Activated CD4-positive, alpha-beta T cell treated with anti-CD3 and anti-CD28 coated beads, Interleukin-2, amount 50 U/mL, for 48 hours (primary cell): ENCODE measurements around the gene MPL.
"Not testable (repeated sequence)": the region's sequence is repeated elsewhere in the genome, so short reads cannot be mapped to it uniquely, and the experiment has no call there.

Experiments
- DNase-seq, 2 experiments: peaks; one replicate each; pipeline ENCODE4 v3.0.0-alpha.2; 2020

The MPL gene

DNA sequence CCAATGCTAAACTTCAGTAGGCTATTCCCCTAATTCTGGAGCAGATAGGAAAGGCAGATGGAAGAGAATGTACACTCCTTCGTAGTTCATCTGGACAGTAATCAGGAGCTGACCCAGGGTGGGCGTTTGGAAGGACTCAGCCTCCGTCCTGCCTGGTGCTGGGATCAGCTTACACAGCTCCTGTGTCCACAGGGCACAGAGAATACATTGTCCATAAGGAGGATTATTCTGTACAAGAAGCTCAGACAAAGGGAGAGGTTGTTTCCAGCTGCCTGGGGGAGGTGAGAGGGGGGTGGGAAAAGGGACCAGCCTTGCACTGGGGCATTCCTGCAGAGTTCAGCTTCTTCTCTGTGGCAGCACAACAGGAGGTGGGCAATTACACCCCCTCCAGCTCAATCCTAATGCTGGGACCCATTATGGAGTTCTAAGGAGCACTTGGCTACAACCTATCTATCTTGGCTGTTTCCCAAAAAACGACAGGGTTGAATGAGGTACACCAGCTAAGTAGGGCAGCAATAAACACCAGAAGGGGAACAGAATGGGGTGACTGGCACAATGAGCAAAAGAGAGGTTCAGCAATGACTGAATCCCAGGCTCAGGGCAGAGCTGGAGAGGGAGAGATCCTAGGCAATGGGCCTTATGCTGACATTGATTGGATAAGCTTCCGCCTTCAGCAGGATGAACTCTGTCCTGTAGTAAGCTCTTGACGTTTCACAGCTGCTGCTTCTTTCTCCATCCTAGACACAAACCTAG lies 44.6 kb downstream of the MPL start:
- DNase-seq = no peak

DNA sequence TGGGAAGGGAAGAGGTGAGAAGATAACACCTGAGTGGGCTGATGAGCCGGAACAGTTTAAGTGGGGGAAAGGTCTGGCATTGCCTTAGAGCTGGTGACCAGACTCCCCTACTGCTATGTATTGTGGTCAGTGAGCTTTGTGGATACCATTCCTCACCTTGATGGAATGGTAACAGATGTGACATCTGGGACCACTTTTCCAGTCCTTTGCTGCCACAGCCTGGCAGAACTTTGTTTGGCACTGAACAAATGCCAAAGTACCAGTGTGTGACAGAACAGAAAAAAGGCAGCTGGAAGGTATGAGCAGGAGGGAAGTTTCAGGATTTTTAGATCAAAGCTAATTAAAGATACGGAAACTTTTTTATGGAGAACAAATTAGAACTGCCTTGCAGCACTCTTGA lies 45.8 kb downstream of the MPL start:
- DNase-seq = no peak

DNA sequence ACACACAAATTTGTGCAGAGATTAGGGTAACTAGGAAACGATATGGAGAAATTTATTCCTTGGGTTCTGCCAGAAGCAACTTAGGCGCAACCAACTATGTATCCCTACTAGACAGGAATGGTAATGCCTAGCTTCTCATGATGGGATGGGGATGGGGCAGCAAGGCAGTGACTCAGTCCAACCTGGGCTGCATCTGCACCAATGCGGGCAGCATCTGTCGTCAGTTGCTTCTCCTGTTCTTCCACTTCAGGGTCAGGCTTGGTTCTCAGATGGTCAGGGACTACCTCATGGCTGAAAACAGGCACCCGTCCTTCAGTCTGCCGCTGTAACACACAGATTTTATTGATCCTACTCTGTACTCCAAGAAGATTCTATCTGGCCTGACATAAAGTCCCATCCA lies 49.1 kb downstream of the MPL start:
- no peak for DNase-seq

DNA sequence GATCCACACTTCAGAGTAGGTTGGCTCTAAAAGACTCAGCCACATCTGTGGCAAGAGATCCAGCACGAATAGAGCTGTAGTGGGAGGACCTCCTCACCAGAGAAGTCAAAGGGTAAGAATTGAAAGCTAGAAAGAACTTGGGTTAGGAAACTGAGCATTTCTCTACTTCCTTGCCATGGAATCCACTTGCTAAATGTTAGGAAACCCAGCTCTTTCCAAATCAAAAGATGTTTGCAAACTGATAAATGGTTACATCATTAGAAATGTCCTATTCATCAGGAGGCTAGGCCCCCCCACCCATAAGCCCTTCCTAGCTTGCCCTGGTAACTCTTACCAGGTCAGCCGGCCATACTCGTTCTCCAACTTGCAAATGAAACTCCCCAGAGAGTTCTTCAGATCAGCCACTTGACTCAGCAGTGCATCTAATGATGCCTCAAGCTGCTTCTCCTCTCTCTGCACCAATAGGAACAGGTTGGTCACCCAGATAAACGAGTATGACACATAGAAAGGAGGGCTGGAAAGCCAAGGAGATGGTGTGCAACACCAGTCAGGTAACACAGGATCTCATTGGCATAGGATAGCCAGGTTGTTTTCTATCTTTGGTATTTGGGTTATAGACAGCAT lies 50.5 kb downstream of the MPL start:
- no peak for DNase-seq

DNA sequence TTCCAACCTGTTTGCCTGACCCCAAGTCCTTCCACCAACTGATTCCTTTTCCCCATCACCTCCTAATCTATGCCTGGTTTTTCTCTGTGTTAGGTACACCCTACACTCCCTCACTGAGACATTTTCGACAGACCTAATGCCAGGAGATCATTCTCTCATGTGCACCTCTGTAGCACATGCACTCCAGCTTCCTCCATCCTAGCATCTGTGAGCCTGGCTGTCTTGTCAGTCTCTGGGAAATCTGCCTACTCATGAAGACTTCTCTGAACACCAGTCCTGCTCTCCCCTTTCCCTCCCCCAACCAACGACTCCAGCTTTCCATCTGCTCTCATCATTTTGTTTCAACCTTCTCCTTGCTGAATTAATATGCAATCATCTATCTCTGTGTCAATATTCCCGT lies 51.0 kb downstream of the MPL start:
- DNase-seq = no peak

GRCh38 chr1:43389326-43390313 lies 52.0 kb downstream of the MPL start, which contains the start of the genes MED8 and SZT2:
MED8 (minus strand) TSS chr1:43389800; CDS start chr1:43389764, 36 bp downstream.
SZT2 (plus strand) TSS chr1:43389899; CDS start chr1:43389969, 70 bp downstream.
- DNase-seq = peak; percentile 94 to 97

GRCh38 chr1:43392702-43393101 lies 55.1 kb downstream of the MPL start:
- DNase-seq = no peak

DNA sequence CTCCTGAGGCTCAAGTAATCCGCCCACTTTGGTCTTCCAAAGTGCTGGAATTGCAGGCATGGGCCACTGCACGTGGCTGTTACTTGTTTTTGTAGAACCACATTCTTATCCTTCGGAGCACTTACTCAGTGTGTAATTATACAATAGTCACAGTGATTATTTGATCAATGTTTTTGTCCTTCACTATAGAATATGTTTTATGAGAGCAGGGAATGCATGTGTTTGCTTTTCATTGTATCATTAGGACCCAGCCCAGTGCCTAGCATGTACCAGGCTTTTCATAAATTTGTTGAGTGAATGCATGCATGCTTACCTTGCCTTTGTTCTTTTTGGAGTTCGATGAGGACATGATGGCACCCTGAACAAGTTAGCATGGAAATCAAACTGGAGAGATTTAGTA lies 57.9 kb downstream of the MPL start:
- no peak for DNase-seq

DNA sequence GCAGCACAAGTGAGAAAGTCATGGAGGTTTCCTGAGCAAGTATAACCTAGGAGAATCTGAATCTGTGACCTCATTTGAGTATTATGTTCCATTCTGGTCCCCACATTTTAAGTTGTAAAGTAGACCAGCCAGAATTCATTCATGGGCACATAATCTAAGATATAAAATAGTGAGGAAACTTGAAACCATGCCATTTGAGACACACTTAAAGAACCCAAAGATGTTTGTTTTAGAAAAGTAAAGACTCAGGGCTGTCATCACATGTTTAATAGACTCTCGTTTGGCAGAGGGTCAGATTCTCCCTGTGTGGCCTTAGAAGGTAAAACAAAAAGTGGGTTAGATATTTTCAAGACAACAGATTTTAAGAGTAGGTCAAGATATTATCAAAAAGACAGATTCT lies 58.4 kb downstream of the MPL start:
- DNase-seq = no peak

DNA sequence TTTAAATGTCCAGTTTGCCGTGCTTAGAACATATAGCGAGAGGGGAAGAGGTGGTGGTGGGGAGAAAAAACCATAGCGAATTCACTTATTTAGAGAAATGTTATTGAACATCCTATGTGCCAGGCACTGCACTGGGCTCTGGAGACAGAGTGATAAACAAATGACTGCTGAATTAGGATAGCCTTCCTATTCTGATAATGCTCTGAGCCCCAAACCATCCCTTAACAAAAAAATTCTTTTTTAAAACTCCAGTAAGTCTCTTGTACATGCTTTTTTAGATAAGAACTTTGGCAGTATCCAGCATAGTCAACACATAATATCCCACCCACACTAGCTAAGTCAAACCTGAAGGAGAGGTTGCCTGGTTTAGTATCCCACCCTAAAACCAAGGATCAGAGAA lies 60.6 kb downstream of the MPL start:
- no peak for DNase-seq

GRCh38 chr1:43400441-43400840 lies 62.8 kb downstream of the MPL start:
- not testable (repeated sequence) for DNase-seq

DNA sequence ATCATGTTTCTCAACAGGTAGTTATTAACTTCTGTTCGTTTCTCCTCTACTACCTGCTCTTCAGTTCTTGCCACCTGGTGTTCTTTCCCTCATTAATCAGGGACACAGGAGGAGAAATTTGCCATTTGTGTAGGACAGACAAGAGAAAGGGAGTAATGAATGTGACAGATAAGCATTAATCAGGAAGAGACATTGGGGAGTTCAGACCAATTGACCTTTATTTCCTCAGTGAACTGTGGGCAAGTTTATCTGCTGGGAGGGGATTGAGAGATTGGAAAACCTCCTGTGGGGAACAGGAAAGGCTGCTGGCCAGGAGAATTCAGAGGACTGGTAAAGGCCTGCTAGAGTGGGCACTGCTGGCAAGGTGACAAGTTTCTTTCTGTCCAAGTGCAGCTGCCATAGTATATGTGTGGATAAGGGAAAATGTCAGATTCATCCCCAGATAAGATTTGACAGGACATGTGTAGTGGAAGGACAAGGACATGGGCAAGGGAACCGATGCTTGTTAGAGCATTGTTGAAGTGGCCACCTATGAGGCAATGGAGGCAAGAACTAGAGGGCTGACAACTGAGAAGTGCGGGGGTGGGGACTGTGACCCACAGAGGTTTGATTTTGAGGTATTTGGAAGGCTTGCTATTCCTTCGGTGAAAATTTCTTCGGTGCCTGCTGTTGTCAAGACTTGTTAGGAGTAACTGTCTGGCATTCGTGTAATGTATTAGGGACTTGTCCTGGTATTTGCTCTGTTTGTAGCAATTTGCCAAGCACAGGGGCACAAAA lies 64.7 kb downstream of the MPL start:
- no peak for DNase-seq
